AG09309 (cell line): ENCODE measurements around the gene WDR41.

Experiments
- DNase-seq: peaks from one replicate; pipeline ENCODE4 v3.0.0-alpha.2; 2010; ENCODE audit warnings: low read depth
- H3K4me3 ChIP-seq: 2 replicates; pipeline ENCODE4 v1.5.1; 2011; ENCODE audit warnings: mild to moderate bottlenecking, low read depth, low read length, moderate library complexity; ENCODE audit not compliant: control insufficient read depth
- TF ChIP-seq, protein P1 (sequence below): IDR thresholded peaks from 2 replicates; pipeline ENCODE4 v1.5.1; 2011; ENCODE audit warnings: mild to moderate bottlenecking, low read depth, low read length, inconsistent platforms; ENCODE audit not compliant: insufficient read depth, control insufficient read depth; ENCODE audit errors: missing control alignments

WDR41 gene

GRCh38 chr5:77409870-77410621 is 82.1 kb downstream of the WDR41 start:
- DNase-seq, result no peak
- TF ChIP-seq, protein P1, sequence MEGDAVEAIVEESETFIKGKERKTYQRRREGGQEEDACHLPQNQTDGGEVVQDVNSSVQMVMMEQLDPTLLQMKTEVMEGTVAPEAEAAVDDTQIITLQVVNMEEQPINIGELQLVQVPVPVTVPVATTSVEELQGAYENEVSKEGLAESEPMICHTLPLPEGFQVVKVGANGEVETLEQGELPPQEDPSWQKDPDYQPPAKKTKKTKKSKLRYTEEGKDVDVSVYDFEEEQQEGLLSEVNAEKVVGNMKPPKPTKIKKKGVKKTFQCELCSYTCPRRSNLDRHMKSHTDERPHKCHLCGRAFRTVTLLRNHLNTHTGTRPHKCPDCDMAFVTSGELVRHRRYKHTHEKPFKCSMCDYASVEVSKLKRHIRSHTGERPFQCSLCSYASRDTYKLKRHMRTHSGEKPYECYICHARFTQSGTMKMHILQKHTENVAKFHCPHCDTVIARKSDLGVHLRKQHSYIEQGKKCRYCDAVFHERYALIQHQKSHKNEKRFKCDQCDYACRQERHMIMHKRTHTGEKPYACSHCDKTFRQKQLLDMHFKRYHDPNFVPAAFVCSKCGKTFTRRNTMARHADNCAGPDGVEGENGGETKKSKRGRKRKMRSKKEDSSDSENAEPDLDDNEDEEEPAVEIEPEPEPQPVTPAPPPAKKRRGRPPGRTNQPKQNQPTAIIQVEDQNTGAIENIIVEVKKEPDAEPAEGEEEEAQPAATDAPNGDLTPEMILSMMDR, result no peak
- H3K4me3 ChIP-seq, result no peak overlapping the region

DNA sequence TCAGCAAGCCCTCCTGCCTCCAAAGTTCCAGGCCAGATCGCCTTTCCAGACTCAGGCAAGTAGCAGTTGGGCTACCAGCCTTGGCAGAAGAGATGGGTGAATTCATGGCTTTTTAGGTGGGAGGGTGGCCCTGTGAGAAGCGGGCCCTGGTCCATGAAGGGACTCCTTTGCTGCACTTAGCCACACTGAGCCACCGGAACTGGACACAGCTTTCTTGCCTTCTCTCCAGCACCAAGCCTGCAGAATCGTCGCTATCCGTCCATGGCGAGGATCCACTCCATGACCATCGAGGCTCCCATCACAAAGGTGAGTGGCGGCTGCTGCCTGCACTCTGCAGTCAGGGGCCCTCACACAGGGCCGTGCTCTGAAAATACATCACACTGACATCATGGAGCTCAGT is 85.0 kb downstream of the WDR41 start:
- H3K4me3 ChIP-seq, result no peak overlapping the region
- TF ChIP-seq, protein P1, result no peak
- DNase-seq, result no peak

- H3K4me3 ChIP-seq, result no peak overlapping the region
- no peak for DNase-seq
- TF ChIP-seq, protein P1, result no peak
Measured at GRCh38 chr5:77402796-77403195, 89.3 kb downstream of the WDR41 start.

GRCh38 chr5:77400645-77401044 is 91.5 kb downstream of the WDR41 start:
- TF ChIP-seq, protein P1, result no peak
- H3K4me3 ChIP-seq, result no peak overlapping the region
- peak; percentile 34 for DNase-seq

DNA sequence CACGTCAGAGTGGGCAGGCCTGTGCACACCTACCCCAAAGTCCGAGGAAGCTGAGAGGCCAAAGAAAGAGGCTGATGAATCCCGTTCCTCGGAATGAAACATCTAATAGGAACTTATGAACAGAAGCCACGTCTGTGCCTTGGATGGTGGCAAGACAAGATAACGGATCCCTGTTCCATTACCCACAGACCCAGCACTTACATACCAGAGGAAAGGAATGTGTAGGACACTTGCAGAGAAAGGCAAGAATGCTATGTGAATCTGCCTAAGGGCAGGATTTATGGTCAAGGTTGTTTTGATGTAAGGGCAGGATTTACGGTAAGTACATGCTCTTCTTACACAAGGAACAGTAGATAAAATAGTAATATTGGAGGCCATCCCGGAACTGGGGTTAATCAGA is 93.2 kb downstream of the WDR41 start:
- H3K4me3 ChIP-seq, result no peak overlapping the region
- TF ChIP-seq, protein P1, result no peak
- DNase-seq, result no peak

- no peak for DNase-seq
- no peak overlapping the region for H3K4me3 ChIP-seq
- TF ChIP-seq, protein P1, result no peak
Measured at GRCh38 chr5:77398458-77398857, 93.7 kb downstream of the WDR41 start.

DNA sequence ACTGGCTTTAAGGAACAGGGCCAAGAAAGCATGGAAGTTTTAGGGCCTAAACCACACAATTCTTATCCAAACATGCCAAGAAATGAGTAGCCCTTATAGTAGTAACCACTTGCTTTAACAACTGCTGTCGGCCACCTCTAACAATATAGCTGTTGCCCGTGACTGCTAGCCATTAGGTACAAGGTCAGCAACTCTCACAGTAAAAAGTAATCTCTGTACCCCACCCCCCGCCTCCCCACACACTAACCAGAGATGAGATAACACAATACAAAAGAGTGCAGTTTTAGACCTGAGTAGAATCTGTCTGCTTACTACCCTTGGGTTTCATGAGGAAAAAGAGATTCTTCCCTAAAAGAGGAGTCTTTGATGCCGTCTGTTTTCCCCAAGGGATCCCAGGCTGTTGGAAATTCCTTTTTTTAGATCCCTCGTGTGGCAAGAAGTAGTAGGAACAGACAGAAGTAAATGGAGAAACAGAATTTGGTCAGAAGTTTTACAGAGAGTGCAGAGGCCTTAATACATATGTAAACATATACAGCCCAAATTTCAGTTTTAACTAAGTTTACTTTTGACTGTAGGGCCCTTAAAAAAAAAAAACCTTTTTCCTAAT is 94.3 kb downstream of the WDR41 start:
- H3K4me3 ChIP-seq, result no peak overlapping the region
- TF ChIP-seq, protein P1, result no peak
- no peak for DNase-seq
